Stomach smooth muscle (tissue), 2 donors: ENCODE measurements around the gene CCBE1.
"Not testable (repeated sequence)": the region's sequence is repeated elsewhere in the genome, so short reads cannot be mapped to it uniquely, and the experiment has no call there.

ENCODE experiments used
- H3K27ac ChIP-seq: one replicate; pipeline ENCODE4 v1.7.0; 2013; ENCODE audit warnings: mild to moderate bottlenecking, low read length, inconsistent platforms
- H3K27me3 ChIP-seq, 2 donors: one replicate each; pipeline ENCODE4 v1.7.0; 2013; ENCODE audit warnings: low read length in 2 of 2; ENCODE audit not compliant: insufficient read depth in 2 of 2, control insufficient read depth in 1 of 2
- H3K36me3 ChIP-seq, 2 donors: one replicate each; pipeline ENCODE4 v1.7.0; 2013; ENCODE audit warnings: low read length in 2 of 2; ENCODE audit not compliant: control insufficient read depth in 2 of 2, insufficient read depth in 2 of 2
- H3K4me1 ChIP-seq: one replicate; pipeline ENCODE4 v1.7.0; 2013; ENCODE audit warnings: low read length; ENCODE audit not compliant: control insufficient read depth, insufficient read depth
- H3K4me3 ChIP-seq, 2 donors: one replicate each; pipeline ENCODE4 v1.7.0; 2013; ENCODE audit warnings: low read length in 2 of 2
- H3K9ac ChIP-seq, 2 donors: one replicate each; pipeline ENCODE4 v1.7.0; 2013; ENCODE audit warnings: low read length in 2 of 2, mild to moderate bottlenecking in 1 of 2
- H3K9me3 ChIP-seq, 2 donors: one replicate each; pipeline ENCODE4 v1.7.0; 2013; ENCODE audit warnings: low read length in 2 of 2; ENCODE audit not compliant: control insufficient read depth in 2 of 2
- donor health status: healthy.
- donor health status: Pancreatic carcinoma.

Gene CCBE1

GRCh38 chr18:59715966-59716369 lies 18.7 kb upstream of the CCBE1 start:
- no peaks in the 10 kb centered on the region for H3K9me3 ChIP-seq
- H3K36me3 ChIP-seq, result no peaks in the 10 kb centered on the region
- no peak overlapping the region for H3K4me3 ChIP-seq
- no peaks in the 10 kb centered on the region for H3K27me3 ChIP-seq
- no peaks in the 10 kb centered on the region for H3K4me1 ChIP-seq
- H3K27ac ChIP-seq, result no peak overlapping the region
- no peak overlapping the region for H3K9ac ChIP-seq

- Histone ChIP-seq H3K9me3 (no peaks in the 10 kb centered on the region), H3K27me3 (peaks cover 0 to 2% of the 10 kb centered on the region in 2 donors), H3K9ac (no peak overlapping the region), H3K36me3 (no peaks in the 10 kb centered on the region), H3K27ac (no peak overlapping the region), H3K4me1 (no peaks in the 10 kb centered on the region), H3K4me3 (no peak overlapping the region)
Observed at GRCh38 chr18:59715445-59715844, 18.2 kb upstream of the CCBE1 start.

DNA sequence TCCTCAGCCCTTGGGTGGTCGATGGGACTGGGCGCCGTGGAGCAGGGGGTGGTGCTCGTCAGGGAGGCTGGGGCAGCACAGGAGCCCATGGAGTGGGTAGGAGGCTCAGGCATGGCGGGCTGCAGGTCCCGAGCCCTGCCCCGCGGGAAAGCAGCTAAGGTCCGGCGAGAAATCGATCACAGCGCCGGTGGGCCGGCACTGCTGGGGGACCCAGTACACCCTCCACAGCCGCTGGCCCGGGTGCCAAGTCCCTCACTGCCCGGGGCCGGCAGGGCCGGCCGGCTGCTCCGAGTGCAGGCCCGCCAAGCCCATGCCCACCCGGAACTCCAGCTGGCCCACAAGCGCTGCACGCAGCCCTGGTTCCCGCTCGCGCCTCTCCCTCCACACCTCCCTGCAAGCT lies 16.9 kb upstream of the CCBE1 start:
- not testable (repeated sequence) for H3K36me3 ChIP-seq, H3K27me3 ChIP-seq, H3K9me3 ChIP-seq, H3K4me1 ChIP-seq, H3K4me3 ChIP-seq, H3K27ac ChIP-seq, H3K9ac ChIP-seq

DNA sequence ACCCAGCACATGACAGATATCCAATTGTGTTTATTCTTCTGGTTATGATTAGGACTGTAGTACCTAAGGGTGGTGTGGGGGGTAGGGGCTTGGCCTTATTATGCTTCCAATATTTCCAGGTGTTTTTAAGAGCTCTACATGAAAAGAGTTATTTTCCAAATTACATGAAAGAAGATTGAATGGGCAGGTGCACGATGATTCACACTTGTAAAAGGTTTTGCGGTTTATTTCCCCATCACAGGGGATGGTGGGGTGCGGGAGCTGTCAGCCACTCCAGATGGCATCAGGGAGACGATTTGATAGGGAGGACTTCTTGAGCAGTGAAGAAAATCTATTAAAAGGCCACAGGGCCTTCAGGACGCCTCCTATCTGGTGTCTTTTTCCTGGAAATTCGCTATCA lies 15.1 kb upstream of the CCBE1 start:
- no peak overlapping the region for H3K27ac ChIP-seq
- peaks cover 0 to 4% of the 10 kb centered on the region in 2 donors for H3K9me3 ChIP-seq
- no peak overlapping the region for H3K4me3 ChIP-seq
- no peaks in the 10 kb centered on the region for H3K4me1 ChIP-seq
- peaks cover 0 to 2% of the 10 kb centered on the region in 2 donors for H3K27me3 ChIP-seq
- no peak overlapping the region for H3K9ac ChIP-seq
- no peaks in the 10 kb centered on the region for H3K36me3 ChIP-seq

- H3K4me1 ChIP-seq, result no peaks in the 10 kb centered on the region
- no peaks in the 10 kb centered on the region for H3K36me3 ChIP-seq
- H3K27me3 ChIP-seq, result peaks cover 0 to 2% of the 10 kb centered on the region in 2 donors
- H3K9ac ChIP-seq, result no peak overlapping the region
- no peak overlapping the region for H3K27ac ChIP-seq
- peaks cover 0 to 4% of the 10 kb centered on the region in 2 donors for H3K9me3 ChIP-seq
- no peak overlapping the region for H3K4me3 ChIP-seq
Observed at GRCh38 chr18:59708988-59709387, 11.8 kb upstream of the CCBE1 start.

DNA sequence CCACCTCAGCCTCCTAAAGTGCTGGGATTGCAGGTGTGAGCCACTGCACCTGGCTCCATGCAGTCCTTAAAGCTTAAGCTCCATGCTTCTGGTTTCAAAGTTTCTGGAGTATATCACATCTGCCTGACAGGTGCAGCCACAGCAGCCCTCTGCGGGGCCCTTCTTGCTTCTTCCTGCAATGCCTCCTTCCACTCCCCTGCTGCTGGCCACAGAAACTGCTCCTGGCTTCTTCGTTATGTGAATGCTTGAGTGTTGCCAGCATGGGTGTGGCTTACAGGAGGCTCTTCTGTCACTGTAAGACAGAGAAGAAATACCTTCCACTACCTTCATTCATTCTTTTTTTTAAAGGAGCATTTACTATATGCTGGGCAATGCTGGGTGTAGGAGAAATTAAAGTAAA lies 10.1 kb upstream of the CCBE1 start:
- no peak overlapping the region for H3K4me3 ChIP-seq
- no peaks in the 10 kb centered on the region for H3K4me1 ChIP-seq
- H3K9me3 ChIP-seq, result peaks cover 0 to 4% of the 10 kb centered on the region in 2 donors
- peaks cover 0 to 2% of the 10 kb centered on the region in 2 donors for H3K27me3 ChIP-seq
- no peaks in the 10 kb centered on the region for H3K36me3 ChIP-seq
- no peak overlapping the region for H3K9ac ChIP-seq
- no peak overlapping the region for H3K27ac ChIP-seq

- Histone ChIP-seq H3K27me3 (peaks cover 0 to 2% of the 10 kb centered on the region in 2 donors), H3K9ac (no peak overlapping the region), H3K9me3 (peaks cover 0 to 4% of the 10 kb centered on the region in 2 donors), H3K36me3 (no peaks in the 10 kb centered on the region), H3K4me1 (no peaks in the 10 kb centered on the region), H3K4me3 (no peak overlapping the region), H3K27ac (no peak overlapping the region)
Observed at GRCh38 chr18:59706499-59706898, 9.3 kb upstream of the CCBE1 start.

DNA sequence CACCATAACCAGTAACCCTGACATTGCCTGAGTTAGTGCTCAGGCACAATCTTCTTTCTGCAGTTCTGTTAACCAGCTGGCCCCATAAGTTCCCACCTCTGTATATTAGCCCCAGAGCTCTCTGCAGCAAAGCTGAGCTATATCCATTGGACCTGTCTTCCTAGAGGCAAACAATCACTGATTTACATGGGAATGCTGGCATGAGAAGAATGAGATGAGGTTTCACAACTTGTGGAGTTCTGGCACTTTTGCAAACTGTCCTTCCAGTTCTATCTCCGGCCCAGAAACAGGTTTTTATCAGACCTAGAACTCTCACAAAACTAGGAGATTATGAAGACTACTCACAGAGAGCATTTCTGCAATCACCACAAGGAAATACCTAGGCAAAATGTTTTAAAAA lies 7.9 kb upstream of the CCBE1 start:
- H3K4me1 ChIP-seq, result no peaks in the 10 kb centered on the region
- H3K9ac ChIP-seq, result no peak overlapping the region
- no peaks in the 10 kb centered on the region for H3K27me3 ChIP-seq
- H3K9me3 ChIP-seq, result peaks cover 0 to 4% of the 10 kb centered on the region in 2 donors
- H3K36me3 ChIP-seq, result no peaks in the 10 kb centered on the region
- no peak overlapping the region for H3K27ac ChIP-seq
- no peak overlapping the region for H3K4me3 ChIP-seq

GRCh38 chr18:59704146-59704545 lies 6.9 kb upstream of the CCBE1 start:
- Histone ChIP-seq H3K27me3 (peaks cover 0 to under 1% of the 10 kb centered on the region in 2 donors), H3K36me3 (no peaks in the 10 kb centered on the region), H3K9me3 (peaks cover 0 to 4% of the 10 kb centered on the region in 2 donors), H3K4me3 (no peak overlapping the region), H3K27ac (no peak overlapping the region), H3K9ac (no peak overlapping the region), H3K4me1 (no peaks in the 10 kb centered on the region)

DNA sequence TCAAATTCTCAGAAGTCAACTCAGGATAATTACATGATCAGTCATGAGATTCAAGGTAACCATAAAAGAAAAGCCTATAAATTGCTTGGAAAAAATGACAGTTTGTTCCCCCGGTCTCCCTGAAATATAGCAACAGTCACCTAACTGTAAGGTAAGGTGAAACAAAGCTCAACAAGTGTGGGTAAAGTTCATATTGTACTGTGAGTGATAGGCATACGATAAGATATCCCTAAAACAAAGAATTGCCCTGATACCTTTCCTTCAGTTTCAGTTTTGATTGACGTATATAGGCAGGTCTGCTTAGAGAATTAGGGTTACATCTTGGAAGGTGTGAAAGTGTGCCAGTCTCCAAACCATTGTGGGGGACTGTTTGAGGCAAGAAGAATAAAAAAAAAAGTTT lies 4.0 kb upstream of the CCBE1 start:
- Histone ChIP-seq H3K9me3 (no peaks in the 10 kb centered on the region), H3K27me3 (peaks cover 12 to 26% of the 10 kb centered on the region in 2 donors), H3K36me3 (no peaks in the 10 kb centered on the region), H3K4me1 (peaks cover 14% of the 10 kb centered on the region), H3K27ac (no peak overlapping the region), H3K4me3 (no peak overlapping the region), H3K9ac (no peak overlapping the region)

GRCh38 chr18:59700535-59700967 lies 3.3 kb upstream of the CCBE1 start:
- no peak overlapping the region for H3K27ac ChIP-seq
- H3K9me3 ChIP-seq, result no peaks in the 10 kb centered on the region
- peaks cover 19 to 32% of the 10 kb centered on the region in 2 donors for H3K27me3 ChIP-seq
- no peak overlapping the region for H3K4me3 ChIP-seq
- no peaks in the 10 kb centered on the region for H3K36me3 ChIP-seq
- no peak overlapping the region for H3K9ac ChIP-seq
- H3K4me1 ChIP-seq, result peaks cover 16% of the 10 kb centered on the region
